Activated CD4-positive, alpha-beta T cell treated with anti-CD3 and anti-CD28 coated beads for 48 hours (primary cell): ENCODE results near the gene MEX3B.

ENCODE experiments used
- DNase-seq: peaks from one replicate; pipeline ENCODE4 v3.0.0-alpha.2; 2020

The MEX3B gene

DNA sequence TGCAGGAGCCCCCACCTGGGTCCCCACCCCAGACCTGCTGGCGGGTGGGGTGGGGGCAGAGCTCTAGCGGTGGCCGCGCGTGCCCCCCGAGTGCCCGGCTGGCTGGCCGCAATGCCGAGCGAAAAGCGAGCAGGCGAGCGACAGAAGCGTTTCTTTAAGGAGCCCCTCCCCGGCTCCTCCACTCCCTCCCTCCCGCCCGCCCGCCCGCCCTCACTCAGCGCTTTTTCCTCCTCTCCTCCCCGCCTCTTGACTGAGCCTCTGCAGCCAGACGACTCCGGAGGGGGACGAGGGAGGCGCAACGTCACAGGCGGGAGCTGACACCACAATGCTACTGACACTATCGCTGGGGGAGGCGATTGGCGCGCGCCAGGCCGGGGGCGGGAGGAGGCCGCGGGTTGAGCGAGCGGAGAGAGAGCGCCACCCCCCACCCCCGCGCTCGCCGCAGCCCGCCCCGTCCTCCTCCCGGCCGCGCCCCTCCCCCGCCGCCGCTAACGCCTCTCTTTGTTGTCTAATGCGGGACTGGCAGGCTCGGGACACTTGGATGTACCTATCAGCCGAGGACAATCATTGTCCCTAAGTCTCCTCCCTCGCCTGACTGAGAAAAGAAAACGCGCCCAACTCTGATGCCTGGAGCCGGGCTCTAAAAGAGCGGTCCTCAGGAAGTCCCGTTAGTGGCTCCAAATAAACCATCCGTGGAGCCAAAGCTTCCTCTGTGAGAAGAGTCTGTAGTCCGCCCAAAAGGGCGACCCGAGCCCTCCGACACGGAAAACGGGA, at the start of gene MEX3B:
Gene MEX3B, minus strand, starts transcription at position 127 of the 774 bp plus-strand sequence. CDS start 313 bp downstream, outside the sequence.
- DNase-seq: peak; percentile 95

DNA sequence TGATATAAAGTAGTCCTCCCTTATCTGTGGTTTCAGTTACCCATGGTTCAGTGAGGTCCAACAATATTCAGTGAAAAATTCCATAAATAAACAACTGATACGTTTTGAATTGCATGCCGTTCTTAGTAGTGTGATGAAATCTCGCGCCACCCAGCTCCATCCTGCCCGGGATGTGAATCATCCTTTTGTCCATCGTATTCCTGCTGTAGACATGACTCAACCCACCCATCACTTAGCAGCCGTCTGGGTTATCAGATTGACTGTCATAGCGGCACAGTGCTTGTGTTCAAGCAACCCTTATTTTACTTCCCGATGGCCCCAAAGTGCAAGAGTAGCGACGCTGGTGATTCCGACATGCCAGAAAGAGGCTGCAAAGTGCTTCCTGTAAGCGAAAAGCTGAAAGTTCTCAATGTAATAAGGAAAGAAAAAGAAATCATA, 48.0 kb upstream of the MEX3B start:
- no peak for DNase-seq

DNA sequence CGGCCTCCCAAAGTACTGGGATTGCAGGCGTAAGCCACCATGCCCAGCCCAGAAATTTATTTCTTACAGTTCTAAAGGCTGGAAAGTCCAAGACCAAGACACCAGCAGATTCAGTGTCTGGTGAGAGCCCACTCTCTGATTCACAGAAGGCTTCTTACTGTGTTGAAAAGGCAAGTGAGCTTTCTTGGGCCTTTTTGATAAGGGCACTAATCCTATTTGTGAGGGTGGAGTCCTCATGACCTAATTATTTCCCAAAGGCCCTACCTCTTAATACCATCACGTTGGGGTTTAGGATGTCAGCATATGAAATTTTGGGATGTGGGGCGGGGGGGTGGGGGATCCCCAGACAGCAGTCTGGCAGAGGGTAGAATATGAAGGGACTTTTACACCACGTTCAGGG, 47.5 kb upstream of the MEX3B start:
- no peak for DNase-seq

DNA sequence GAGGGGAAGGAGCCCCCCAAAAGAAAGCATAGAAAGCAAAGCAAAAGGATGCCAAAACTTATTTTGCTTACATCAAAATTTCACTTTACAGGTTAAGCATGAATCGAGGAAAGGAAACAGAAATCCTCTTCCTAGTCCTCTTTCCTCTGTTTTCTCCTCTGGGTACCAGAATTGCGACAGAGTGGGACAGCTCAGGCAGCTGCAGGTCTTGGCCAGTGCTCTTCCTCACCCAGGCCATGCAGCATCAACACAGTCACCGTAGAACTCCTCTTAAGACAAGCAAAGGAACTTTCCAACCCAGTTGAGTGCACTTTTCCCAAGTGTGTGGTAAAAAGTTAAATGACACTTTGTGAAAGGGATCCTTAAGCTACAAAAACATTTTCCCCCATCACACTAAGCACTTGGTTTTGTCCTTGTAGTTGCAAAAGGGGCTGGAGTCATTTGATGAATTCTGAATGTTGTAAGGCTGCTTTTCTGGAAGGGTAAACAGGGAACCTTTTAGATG, 45.9 kb upstream of the MEX3B start:
- DNase-seq: no peak

DNA sequence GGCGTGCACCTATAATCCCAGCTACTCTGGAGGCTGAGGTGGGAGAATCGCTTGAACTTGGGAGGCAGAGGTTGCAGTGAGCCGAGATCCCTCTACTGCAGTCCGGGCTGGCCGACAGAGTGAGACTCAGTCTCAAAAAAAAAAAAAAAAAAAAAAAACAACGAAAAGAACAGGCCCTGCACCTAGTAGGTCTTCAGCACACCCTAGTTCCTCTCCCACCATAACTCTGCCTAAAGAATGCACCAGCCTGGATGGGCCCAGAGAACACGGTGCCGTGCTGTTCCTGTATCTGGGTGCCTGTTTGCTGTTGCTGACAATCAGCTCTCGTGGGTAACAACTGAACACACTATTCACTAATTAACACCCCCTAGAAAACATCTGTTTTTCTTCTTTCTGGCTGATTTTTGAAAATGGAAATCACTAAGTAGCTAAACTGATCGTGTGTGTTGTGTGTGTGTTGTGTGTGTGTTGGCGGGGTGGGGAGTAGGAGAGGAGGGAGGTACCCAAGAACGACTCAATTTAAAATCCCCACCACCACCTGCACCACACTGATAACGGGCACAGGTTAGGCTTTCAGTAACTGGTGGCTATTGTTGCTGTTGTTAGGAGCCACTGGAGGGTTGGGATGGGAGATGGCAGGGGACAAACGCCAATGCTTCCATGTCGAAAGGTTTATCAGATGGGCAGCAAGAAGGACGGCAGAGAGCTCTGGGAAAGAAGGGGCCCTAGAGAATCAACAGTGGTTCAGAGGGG, 40.6 kb upstream of the MEX3B start:
- no peak for DNase-seq

DNA sequence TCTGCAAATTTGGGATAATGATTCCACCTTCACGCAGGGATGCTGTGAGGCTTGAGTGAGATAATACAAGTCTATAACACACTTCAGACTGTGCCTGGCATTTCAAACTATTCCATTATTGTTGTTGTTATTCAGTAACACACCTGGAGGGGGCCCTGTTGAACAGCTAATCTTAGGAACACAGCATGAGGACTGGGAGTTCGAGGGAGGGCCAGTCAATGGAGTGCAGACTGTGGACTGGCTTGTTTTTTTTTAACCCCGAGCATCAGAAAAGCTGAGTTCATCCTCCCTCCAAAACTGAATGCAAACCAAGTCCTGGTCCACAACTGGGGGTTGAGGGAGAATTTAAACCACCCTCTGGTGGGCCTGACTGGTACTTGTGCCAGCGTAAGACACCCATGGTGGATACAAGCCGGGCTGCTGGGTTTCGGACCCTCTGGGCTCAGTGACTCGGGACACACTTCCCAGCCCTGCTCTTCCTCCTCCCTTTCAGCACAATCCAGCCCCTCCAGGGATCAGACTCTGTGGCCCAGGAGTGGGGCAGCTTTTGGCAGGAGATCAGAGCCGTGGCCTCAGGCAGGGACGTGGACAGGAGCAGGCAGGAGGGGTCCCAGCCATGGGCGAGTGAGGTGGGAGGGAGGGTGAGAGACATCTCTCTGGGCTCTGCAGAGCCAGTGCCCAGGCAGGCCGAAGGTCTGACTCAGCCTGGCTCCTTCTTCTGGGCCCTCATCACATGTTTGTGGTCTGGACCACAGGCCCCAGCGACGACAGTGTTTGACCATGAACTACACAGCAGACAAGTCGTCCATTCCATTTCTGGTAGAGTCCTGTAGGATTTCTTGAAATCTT, 36.3 kb upstream of the MEX3B start:
- no peak for DNase-seq

DNA sequence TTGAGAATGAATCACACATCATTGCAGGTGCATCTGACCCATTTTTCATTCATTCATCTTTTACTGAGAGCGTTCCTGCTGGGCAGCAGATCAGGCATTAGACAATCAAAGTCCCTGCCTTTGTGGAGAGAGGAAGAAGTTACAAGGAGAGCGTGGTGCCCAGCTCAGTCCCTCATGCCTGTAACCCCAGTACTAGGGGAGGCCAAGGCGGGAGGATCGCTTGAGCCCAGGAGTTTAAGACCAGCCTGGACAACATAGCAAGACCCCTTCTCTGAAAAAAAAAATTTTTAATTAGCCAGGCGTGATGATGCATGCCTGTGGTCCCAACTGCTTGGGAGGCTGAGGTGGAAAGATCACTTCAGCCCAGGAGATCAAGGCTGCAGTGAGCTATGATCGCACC, 35.0 kb upstream of the MEX3B start:
- DNase-seq: no peak

DNA sequence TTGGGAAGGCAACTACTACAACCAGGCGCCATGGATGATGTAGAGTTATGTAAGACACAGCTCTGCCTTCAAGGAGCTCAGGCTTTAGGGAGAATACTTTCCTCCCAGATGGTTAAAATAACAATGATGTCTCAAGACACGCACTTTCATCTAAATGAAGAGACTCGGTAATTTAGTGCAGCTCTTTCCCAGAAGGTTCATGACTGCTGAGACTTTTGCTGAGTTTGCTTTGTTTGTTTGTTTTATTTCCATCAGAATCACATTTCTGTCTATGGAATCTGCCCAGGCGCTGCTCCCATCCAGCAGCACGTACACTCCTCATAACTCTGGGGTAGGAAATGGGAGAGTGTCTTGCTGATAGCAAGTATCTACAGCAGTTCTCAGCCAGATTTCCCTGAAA, 33.9 kb upstream of the MEX3B start:
- no peak for DNase-seq

DNA sequence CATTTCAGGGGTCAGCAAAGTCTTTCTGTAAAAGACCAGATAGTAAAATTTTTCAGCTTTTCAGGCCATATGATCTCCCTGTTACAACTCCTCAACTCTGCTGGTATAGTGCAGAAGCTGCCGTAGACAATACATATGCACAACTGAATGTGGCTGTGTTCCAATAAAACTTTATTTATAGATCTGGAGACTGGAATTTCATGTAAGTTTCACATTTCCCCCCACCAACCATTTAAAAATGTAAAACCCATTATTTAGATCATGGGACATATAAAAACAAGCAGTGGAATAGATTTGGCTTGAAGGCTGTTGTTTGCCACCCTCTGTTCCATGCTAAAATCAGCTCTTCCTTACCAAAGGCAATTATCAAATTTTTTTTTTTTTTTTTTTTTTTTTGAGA, 28.8 kb upstream of the MEX3B start:
- no peak for DNase-seq

DNA sequence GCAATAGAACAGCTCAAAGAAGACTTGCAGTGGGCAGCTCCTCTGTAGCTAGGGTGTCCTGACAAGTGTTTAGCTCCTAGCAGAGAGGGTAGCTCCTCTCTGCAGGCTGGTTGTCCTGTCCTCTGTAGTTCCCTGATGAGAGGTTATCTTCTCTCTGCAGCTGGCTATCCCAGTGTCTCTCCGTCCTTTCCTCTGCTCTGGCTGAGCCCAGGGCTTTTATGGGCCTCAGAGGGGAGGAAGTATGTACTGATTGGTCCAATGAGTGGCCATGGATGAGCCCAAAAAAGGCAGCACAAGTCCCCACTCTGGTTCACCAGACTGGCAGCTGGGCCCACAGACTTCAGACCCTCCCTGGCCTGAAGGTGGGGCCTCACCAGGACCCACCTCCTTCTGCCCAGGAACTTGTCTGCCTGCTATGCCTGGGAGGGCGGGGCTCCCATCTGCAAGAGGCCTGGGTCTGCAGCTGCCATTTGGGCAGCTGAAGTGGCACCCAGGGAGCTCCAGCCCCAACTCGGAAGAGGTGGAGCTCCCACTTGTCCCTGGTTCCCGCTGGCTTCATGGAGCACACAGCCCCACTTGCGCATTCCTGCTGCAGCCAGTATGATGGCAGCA, 27.2 kb upstream of the MEX3B start:
- DNase-seq: no peak

DNA sequence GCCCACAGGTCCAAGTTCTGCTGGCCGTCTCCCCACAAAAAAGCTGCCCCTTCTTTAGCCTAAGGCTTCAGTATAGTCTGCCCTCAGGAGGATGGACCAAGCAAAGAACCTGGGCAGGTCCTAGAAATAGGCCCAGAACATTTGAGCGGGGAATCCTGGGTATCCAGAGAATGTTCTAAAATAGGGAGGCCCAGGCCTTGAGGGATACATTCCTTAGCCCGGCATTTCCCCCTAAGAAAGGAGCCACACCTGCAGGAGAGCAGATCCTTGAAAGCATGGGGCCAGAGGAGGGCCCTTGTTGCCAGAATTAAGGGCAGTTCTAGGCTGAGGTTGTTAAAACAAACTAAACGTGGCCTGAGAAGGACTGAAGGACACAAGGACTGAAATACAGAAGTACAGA, 20.6 kb upstream of the MEX3B start:
- no peak for DNase-seq

DNA sequence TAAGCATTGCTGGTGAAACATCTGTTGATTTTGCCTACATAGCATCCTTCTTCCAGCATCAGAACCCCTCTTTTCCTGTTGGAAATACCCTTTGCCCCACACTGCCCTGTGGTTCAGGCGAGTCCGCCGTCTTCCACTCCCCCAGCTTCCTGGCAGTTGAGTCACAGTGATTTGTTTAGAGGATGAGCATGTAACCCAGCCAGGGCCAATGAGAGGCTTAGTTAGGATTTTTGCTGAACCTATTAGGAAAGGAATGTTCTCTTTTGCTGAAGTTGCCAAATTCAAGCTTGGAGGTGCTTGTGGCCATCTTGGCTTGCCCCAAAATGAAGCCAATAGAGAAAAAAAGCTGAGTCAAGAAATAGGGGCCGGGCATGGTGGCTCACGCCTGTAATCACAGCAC, 19.0 kb upstream of the MEX3B start:
- no peak for DNase-seq

DNA sequence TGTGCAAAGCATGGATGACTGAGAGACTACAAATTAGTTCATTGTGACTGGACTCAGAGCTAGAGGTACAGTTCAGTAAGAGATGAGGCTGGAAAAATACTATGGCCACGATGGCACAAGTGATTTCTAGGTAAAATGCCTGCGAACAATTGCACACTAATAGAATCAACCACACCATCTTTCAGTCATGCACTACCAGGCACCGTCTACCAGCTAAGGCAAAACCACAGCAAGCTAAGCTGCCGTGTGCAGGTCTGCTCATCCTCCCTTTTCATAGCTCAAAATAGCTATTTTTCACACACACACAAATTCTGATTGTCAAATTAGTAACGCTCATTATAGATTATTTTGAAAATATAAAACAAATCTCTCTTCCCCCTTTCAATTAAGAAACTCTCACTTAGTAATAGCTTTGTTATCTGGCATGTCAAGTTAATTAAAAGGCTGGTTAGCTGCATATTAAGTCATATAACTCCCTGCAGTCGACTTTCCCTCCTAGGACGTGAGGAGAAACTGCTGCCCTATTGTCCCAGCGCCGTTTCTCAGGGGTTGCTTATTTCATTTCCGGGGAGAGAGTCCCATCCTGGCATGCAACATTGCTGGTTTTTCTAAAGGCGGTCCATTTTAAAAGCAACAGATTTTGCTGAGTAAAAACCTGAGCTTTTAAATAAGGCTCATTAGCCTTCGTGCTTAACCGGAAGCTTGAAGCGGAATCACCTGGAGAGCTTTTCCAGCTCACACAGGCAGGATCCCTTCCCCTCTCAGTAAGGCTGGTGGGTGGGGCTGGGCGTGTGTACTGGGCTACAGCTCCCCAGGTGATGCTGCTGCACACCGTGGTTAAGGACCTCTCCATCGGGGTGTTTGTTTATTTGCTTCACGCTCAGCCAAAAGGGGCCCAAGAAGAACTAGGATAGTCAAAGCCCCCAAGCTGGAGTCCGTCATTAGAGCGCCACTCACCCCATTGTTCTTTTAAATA, 16.9 kb upstream of the MEX3B start:
- no peak for DNase-seq

DNA sequence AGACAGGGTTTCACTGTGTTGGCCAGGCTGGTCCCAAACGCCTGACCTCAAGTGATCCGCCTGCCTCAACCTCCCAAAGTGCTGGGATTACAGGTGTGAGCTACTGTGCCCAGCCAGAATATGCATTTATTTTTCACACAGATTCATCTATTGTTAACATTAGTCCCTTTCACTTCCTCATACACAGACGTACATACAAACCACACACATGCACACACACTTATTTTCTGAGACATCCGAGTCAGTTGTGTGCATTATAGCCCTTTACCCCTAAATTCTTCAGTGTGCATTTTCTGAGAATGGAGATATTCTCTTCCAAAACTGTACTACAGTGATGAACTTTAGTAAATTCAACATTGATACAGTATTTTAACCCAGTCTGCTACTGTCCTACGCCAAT, 15.0 kb upstream of the MEX3B start:
- no peak for DNase-seq

DNA sequence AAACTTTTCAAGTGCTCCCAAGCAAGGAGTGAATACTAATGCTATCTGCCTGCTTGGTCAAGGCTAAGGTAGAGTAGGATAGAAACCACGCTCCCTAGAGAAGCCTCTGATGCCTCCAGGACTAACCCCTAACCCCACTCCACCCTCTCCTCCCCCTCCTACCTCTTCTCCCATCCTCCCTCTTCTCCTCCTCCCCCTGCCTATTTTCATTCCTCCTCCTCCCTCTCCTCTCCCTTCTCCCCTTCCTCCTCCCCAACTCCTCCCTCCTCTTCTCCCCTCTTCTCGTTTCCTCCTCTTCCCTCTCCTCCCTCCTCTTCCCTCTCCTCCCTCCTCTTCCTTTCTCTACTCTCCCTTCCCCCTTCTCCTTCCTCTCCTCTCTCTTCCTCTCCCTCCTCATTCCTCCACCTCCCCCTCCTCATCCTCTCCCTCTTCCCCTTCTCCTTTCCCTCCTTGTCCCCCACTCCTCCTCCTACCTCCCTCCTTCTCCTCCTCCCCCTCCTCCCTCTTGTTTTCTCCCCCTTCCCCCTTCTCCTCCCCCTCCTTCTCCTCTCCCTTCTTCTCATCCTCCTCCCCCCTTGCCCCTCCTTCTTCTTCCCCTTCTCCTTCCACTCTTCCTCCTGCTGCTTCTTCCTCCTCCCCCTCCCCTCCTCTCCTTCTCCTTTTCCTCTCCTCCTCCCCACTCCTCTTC, 12.8 kb upstream of the MEX3B start:
- no peak for DNase-seq

DNA sequence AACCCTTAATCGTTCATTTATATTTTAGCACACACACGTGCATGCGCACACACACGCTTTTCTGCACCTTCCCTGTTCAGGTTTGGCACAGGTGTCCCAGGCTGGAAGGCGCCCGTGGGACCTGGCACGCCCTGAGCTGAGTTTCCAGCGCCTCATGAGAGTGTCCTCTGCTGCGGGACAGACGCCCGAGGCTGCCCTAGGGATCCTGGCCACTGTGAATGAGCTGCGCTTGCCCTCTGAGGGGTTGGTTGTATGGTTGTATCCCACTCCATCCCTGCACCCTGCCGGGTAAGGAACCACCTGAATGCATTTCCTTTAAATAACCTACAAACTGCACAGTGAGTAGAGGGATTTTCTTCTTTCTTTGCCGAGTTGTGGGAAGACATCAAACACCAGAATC, 12.2 kb upstream of the MEX3B start:
- DNase-seq: no peak

DNA sequence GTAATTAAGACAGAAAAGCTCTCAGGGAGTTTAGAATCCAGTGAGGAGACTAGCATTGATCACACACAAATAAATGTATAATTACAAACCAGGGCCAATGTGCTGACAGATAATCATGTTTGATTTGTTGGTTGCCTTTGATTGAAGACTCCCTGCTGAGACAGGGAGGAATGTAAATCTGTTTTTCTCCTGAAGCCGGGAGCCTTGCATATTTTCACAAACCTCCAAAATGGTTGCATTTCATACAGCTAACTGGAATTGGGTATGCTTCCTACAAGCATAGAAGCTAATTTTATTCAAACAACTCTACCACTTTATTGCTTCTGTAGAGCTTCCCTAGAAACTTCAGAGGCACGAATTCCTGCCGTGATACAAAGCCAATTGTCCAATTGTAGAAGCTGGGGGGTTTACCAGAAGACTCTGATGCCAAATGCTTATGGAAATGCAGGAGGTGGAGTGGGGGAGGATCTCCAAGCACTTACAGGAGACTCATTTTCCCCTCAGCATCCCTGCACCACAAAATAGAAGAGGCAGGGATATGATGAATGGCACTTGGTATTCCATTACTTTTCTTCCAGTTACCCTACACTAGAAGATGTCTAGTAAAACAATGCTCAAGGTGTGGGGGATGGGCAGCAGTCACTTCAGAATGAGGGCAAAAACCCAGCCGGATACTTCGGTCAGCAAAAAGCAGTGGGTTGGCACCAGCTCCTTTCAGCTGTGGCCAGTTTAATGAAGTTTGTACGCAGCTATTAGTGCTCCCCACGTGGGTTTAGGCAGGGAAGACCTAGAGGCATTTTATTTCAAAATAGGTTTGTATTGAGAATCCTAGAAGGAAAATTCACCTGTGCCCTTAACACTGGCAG, 11.4 kb upstream of the MEX3B start:
- DNase-seq: no peak

DNA sequence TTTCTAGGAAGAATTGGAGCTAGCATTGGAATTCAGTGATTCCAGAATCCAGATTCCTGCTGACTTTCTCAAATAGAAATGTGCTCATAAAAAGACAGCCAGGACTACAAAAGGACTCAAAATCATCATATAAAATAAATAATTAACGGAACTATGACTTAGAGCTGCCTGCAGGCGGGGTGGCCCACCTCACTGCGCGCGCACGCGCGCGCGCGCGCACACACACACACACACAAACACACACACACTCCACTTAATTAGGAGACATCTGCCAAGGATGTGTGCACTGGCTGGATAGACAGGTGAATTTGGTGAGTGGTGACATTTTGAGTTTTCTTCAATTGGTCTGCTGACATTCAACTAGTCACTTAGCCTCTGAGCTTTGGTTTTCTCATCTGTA, 6.9 kb upstream of the MEX3B start:
- DNase-seq: no peak

DNA sequence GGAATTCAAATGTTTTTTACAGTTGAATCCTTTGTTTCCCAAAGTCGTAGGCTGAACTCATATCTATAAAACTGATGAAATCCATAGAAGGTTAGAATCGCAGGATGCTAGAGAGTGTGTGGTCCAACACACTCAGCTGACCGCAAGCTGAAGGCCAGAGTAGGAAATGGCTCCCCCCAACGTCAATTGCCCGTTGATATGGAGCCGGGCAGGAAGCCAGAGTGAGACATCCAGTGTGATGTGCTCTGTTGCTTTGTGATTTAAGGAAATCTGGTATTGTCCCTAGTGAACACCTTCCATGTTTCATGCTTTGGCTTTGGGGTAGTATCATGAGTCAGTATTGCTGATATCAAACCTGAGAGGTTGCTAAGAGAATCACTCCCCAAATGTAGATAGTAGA, 5.8 kb upstream of the MEX3B start:
- DNase-seq: no peak

DNA sequence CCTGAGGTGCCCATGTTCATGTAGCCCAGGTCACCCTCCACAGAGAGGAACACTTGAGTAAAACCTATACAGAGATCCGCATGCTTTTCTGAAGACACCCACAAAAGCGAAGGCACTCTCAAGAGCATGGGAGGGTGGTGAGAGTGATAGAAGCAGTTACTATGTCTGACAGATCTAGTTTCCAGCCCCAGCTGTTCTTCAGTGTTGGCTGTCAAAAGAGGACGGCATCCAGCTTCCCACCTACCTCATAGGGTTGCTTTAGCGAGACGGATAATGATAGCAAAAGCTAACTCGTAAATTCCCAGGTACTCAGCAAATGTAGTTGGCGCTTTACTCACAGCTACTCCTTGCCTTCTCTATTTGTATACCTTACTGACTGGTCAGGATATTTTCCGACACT, 3.0 kb upstream of the MEX3B start:
- DNase-seq: no peak
